NAMALWA (cell line): ENCODE results near the gene VENTX.

Experiments
- DNase-seq: peaks from one replicate; pipeline ENCODE4 v3.0.0-alpha.2; 2015; ENCODE audit warnings: low spot score

The VENTX gene

GRCh38 chr10:133201948-133202725 is 35.5 kb upstream of the VENTX start:
- DNase-seq, result no peak

- no peak for DNase-seq
Observed at GRCh38 chr10:133202778-133203651, 34.6 kb upstream of the VENTX start.

- no peak for DNase-seq
Observed at GRCh38 chr10:133203652-133204195, 33.9 kb upstream of the VENTX start.

GRCh38 chr10:133204226-133205015 is 33.2 kb upstream of the VENTX start:
- no peak for DNase-seq

- no peak for DNase-seq
Observed at GRCh38 chr10:133205146-133205545, 32.5 kb upstream of the VENTX start.

- no peak for DNase-seq
Observed at GRCh38 chr10:133206356-133207040, 31.2 kb upstream of the VENTX start.

- no peak for DNase-seq
Observed at GRCh38 chr10:133207041-133207600, 30.5 kb upstream of the VENTX start.

- DNase-seq, result no peak
Observed at GRCh38 chr10:133207627-133208026, 30.0 kb upstream of the VENTX start.

- no peak for DNase-seq
Observed at GRCh38 chr10:133208466-133208865, 29.2 kb upstream of the VENTX start.

- DNase-seq, result no peak
Observed at GRCh38 chr10:133209117-133209516, 28.5 kb upstream of the VENTX start.

- no peak for DNase-seq
Observed at GRCh38 chr10:133209641-133210040, 28.0 kb upstream of the VENTX start.

- DNase-seq, result no peak
Observed at GRCh38 chr10:133210398-133211140, 27.1 kb upstream of the VENTX start.

- DNase-seq, result no peak
Observed at GRCh38 chr10:133211141-133211830, 26.4 kb upstream of the VENTX start.

- no peak for DNase-seq
Observed at GRCh38 chr10:133211959-133212852, 25.4 kb upstream of the VENTX start.

GRCh38 chr10:133212853-133213494 is 24.7 kb upstream of the VENTX start:
- DNase-seq, result no peak

- DNase-seq, result no peak
Observed at GRCh38 chr10:133213641-133214467, 23.8 kb upstream of the VENTX start.
